Central memory CD8-positive, alpha-beta T cell (primary cell): ENCODE measurements around the gene DDT.
"Not testable (repeated sequence)": the region's sequence is repeated elsewhere in the genome, so short reads cannot be mapped to it uniquely, and the experiment has no call there.

Experiments used
- ATAC-seq: fragments of 150-1000 bp; cut with Tn5 transposase; replicated peaks from 2 replicates; pipeline ENCODE4 v1.10.0; 2022; ENCODE audit warnings: mild to moderate bottlenecking, moderate FRiP score, moderate number of reproducible peaks; ENCODE audit not compliant: poor library complexity, severe bottlenecking; ENCODE audit errors: extremely low read depth
- DNase-seq, 2 donors: peaks; one replicate each; pipeline ENCODE4 v3.0.0; 2021; ENCODE audit warnings: low spot score in 2 of 2
- H3K27ac Mint-ChIP-seq: one replicate; pipeline ENCODE4 v1.8.0; 2022; ENCODE audit warnings: low read depth, mild to moderate bottlenecking, moderate library complexity, mixed read lengths
- H3K27me3 Mint-ChIP-seq: one replicate; pipeline ENCODE4 v1.8.0; 2022; ENCODE audit warnings: mixed read lengths
- H3K36me3 Mint-ChIP-seq: one replicate; pipeline ENCODE4 v1.8.0; 2022; ENCODE audit warnings: mild to moderate bottlenecking, moderate library complexity, mixed read lengths; ENCODE audit not compliant: insufficient read depth
- H3K4me1 Mint-ChIP-seq: one replicate; pipeline ENCODE4 v1.8.0; 2022; ENCODE audit warnings: mixed read lengths
- H3K4me3 Mint-ChIP-seq: one replicate; pipeline ENCODE4 v1.8.0; 2022; ENCODE audit warnings: mild to moderate bottlenecking, moderate library complexity, mixed read lengths
- H3K9me3 Mint-ChIP-seq: one replicate; pipeline ENCODE4 v1.8.0; 2022; ENCODE audit warnings: mixed read lengths

The DDT gene

DNA sequence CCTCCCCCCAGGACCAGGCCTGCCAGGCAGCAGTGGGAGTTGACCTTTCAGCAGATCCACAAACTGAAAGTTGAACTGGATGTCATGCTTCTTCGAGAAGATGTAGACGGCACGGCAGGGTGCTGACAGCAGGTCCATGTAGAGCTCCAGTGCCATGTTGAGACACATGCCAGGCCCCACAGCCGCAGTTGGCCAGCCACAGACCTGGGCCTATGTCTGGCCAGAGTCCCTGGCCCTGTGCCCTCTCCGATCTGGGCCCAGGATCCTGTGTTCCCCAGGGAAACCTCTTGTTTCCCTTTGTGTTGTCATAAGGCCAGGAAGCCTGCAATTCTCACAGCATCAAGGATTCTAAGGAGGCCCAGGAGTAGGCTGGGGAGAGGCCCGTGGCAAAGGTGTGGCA lies 31.0 kb upstream of the DDT start, which contains the start of gene GSTT4:
GSTT4 (minus strand) TSS at position 253 of the 400 bp plus-strand sequence; CDS start at position 156, 97 bp downstream.
- H3K36me3 Mint-ChIP-seq, result no peaks in the 10 kb centered on the region
- no peak within 1 kb of the TSS for H3K4me3 Mint-ChIP-seq
- H3K9me3 Mint-ChIP-seq, result no peaks in the 10 kb centered on the region
- ATAC-seq (no peak), DNase-seq (no peak)
- no peak within 1 kb of the TSS for H3K27ac Mint-ChIP-seq
- H3K4me1 Mint-ChIP-seq, result peaks cover 6% of the 10 kb centered on the region
- H3K27me3 Mint-ChIP-seq, result peaks cover 11% of the 10 kb centered on the region

DNA sequence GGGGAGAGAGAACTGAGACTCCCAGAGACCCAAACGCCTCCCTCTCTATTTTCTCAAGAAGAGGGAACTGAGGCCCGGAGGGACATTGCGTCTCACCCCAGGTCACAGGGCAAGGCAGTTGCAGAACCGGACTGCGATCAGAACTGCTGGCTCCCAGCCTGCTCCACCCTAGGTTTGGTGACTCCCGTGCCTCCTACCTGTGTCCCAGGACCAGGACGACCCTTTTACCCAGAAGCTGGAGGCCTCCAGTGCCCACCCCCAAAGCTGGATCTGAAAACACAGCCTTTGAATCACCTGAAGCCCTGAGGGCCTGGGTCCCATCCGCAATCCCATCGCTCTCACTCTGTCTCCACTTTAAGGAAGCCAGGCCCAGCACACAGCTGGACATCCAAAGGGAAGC lies 29.6 kb upstream of the DDT start:
- ATAC-seq, result no peak
- Mint-ChIP-seq H3K27me3 (peaks cover 11% of the 10 kb centered on the region), H3K4me1 (no peaks in the 10 kb centered on the region), H3K4me3 (no peak overlapping the region), H3K36me3 (no peaks in the 10 kb centered on the region), H3K27ac (no peak overlapping the region), H3K9me3 (no peaks in the 10 kb centered on the region)
- no peak for DNase-seq

DNA sequence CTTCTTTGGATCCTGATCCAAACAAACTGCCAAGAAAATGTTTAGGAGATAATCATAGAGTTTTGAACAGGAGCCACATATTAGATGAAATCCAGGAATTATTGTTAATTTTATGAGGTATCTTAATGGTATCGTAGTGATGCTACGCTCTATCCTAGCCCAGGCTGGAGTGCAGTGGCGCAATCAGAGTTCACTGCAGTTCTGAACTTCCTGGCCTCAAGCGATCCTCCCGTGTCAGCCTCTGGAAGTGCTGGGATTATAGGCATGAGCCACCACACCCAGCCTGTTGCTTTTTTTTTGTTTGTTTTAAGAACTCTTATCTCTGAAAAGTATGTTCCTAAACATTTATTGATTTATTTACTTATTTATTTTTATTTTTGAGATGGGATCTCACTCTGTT lies 28.6 kb upstream of the DDT start:
- no peak overlapping the region for H3K27ac Mint-ChIP-seq
- DNase-seq, result no peak
- H3K27me3 Mint-ChIP-seq, result peaks cover 11% of the 10 kb centered on the region
- H3K4me1 Mint-ChIP-seq, result no peaks in the 10 kb centered on the region
- H3K9me3 Mint-ChIP-seq, result no peaks in the 10 kb centered on the region
- ATAC-seq, result no peak
- H3K36me3 Mint-ChIP-seq, result no peaks in the 10 kb centered on the region
- H3K4me3 Mint-ChIP-seq, result no peak overlapping the region

DNA sequence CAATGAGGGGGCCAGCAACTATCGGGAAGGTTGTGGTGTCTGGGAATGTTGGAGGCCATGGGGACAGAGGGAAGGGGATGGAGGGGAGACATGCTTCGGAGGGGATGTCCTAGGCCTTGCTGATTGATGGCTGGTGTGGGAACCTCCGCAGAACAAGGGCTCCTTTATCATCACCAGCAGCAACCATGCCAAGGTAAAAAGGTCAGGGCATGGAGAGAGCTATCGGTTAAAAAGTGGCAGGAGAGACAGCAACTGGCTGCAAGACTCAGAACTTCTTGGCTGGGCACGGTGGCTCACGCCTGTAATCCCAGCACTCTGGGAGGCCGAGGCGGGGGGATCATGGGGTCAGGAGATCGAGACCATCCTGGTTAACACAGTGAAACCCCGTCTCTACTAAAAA lies 28.0 kb upstream of the DDT start:
- no peak overlapping the region for H3K4me3 Mint-ChIP-seq
- H3K27me3 Mint-ChIP-seq, result peaks cover 11% of the 10 kb centered on the region
- H3K36me3 Mint-ChIP-seq, result no peaks in the 10 kb centered on the region
- ATAC-seq (no peak), DNase-seq (no peak)
- H3K9me3 Mint-ChIP-seq, result no peaks in the 10 kb centered on the region
- H3K27ac Mint-ChIP-seq, result no peak overlapping the region
- H3K4me1 Mint-ChIP-seq, result no peaks in the 10 kb centered on the region

GRCh38 chr22:24001314-24001713 lies 27.1 kb upstream of the DDT start:
- H3K27ac Mint-ChIP-seq, result no peak overlapping the region
- H3K4me1 Mint-ChIP-seq, result no peaks in the 10 kb centered on the region
- peaks cover 11% of the 10 kb centered on the region for H3K27me3 Mint-ChIP-seq
- H3K4me3 Mint-ChIP-seq, result no peak overlapping the region
- no peaks in the 10 kb centered on the region for H3K9me3 Mint-ChIP-seq
- no peaks in the 10 kb centered on the region for H3K36me3 Mint-ChIP-seq
- no peak for ATAC-seq
- no peak for DNase-seq

GRCh38 chr22:23999779-24000178 lies 25.5 kb upstream of the DDT start:
- not testable (repeated sequence) for H3K4me1 Mint-ChIP-seq, H3K9me3 Mint-ChIP-seq, ATAC-seq, H3K36me3 Mint-ChIP-seq, H3K27ac Mint-ChIP-seq, H3K4me3 Mint-ChIP-seq, DNase-seq
- peaks cover 11% of the 10 kb centered on the region for H3K27me3 Mint-ChIP-seq

- H3K9me3 Mint-ChIP-seq, result no peaks in the 10 kb centered on the region
- ATAC-seq (no peak), DNase-seq (no peak)
- H3K27ac Mint-ChIP-seq, result no peak overlapping the region
- no peaks in the 10 kb centered on the region for H3K4me1 Mint-ChIP-seq
- H3K27me3 Mint-ChIP-seq, result peaks cover 8% of the 10 kb centered on the region
- H3K36me3 Mint-ChIP-seq, result no peaks in the 10 kb centered on the region
- no peak overlapping the region for H3K4me3 Mint-ChIP-seq
Measured at GRCh38 chr22:23997092-23997491, 22.9 kb upstream of the DDT start.

DNA sequence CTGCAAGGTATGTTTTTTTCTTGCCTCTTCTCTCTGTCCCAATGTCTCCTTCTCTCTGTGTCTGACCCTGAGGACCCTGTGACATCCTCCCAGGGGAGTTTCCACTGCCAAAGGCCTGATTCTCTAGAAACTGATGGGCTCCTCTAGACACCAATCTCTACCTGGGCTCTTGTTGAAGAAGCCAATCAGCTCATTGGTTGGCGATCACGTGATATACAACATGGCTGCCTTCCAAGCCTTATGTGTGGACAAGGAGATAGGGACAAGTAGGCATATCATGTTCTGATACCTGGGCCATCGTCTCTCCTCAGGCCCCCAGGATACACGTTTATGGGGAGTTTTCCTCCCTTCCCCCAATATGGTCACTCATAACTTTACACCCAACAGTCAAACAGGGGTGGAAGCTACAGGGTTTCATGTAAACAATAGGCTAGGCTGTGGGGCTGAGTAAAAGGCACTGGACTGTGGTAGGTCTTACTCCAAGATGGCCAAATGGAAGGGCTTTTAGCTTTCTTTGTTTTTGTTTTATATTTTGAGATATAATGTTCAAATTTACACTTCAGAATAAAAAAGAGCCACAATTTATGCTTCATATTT lies 19.4 kb upstream of the DDT start:
- H3K27me3 Mint-ChIP-seq, DNase-seq, H3K4me3 Mint-ChIP-seq, H3K9me3 Mint-ChIP-seq, H3K27ac Mint-ChIP-seq, H3K36me3 Mint-ChIP-seq, ATAC-seq, H3K4me1 Mint-ChIP-seq: not testable (repeated sequence)

DNA sequence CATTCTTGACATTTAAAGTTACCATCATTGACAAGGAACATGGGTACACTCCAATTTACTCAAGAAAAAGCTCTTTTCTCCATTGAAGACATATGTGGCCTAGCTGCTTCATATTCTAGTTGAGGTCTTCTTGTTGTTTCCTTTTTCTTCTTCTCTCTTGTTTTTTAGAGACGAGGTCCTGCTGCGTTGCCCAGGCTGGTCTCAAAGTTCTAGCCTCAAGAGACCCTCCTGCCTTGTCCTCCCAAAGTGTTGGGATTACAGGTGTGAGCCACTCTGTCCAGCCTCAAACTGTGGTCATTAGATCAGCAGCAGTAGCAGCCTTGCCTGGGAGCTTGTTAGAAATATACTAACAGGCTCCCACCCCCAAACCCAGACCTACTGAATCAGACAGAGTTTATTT lies 18.8 kb upstream of the DDT start:
- H3K4me1 Mint-ChIP-seq, H3K36me3 Mint-ChIP-seq, DNase-seq, H3K9me3 Mint-ChIP-seq, H3K27me3 Mint-ChIP-seq, H3K27ac Mint-ChIP-seq, H3K4me3 Mint-ChIP-seq, ATAC-seq: not testable (repeated sequence)

GRCh38 chr22:23989583-23990244 lies 15.5 kb upstream of the DDT start:
- H3K4me1 Mint-ChIP-seq, ATAC-seq, H3K4me3 Mint-ChIP-seq, H3K36me3 Mint-ChIP-seq, H3K27me3 Mint-ChIP-seq, H3K27ac Mint-ChIP-seq, DNase-seq, H3K9me3 Mint-ChIP-seq: not testable (repeated sequence)

- not testable (repeated sequence) for H3K9me3 Mint-ChIP-seq, H3K27me3 Mint-ChIP-seq, H3K4me3 Mint-ChIP-seq, H3K4me1 Mint-ChIP-seq, H3K27ac Mint-ChIP-seq, ATAC-seq, DNase-seq, H3K36me3 Mint-ChIP-seq
Measured at GRCh38 chr22:23986538-23987178, 12.4 kb upstream of the DDT start.

DNA sequence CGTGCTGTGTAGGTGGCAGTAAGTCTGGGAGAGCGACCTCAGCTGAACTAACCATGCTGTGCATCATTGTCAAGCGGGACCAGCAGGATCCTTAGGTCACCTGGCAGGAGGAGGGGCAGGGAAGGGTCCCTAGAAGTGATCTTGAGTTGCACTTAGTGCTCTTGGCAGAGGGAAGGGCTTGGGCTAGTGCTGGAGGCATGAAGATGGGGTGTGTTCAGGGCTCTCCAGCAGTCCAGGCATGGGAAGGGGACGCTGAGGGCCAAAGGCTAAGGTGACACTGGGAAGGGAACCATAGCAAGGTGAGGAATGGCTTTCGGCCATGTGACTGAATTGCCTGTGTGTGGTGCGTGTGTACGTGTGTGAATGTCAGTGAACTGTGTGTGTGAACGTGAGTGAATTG lies 11.8 kb upstream of the DDT start:
- not testable (repeated sequence) for ATAC-seq, H3K27ac Mint-ChIP-seq, H3K4me3 Mint-ChIP-seq, H3K27me3 Mint-ChIP-seq, H3K36me3 Mint-ChIP-seq, H3K4me1 Mint-ChIP-seq, DNase-seq, H3K9me3 Mint-ChIP-seq

- Mint-ChIP-seq H3K9me3 (no peaks in the 10 kb centered on the region), H3K36me3 (no peaks in the 10 kb centered on the region), H3K27me3 (no peaks in the 10 kb centered on the region), H3K27ac (no peak overlapping the region), H3K4me3 (no peak overlapping the region), H3K4me1 (peaks cover 5% of the 10 kb centered on the region)
- peak; percentile 38 to 43 for DNase-seq
- ATAC-seq, result peak; percentile 82
Measured at GRCh38 chr22:23984430-23984829, 10.2 kb upstream of the DDT start.
